Measurements from ENCODE around the gene CCDC57.
"Not testable (repeated sequence)": the region's sequence is repeated elsewhere in the genome, so short reads cannot be mapped to it uniquely, and the experiment has no call there.

The CCDC57 gene

DNA sequence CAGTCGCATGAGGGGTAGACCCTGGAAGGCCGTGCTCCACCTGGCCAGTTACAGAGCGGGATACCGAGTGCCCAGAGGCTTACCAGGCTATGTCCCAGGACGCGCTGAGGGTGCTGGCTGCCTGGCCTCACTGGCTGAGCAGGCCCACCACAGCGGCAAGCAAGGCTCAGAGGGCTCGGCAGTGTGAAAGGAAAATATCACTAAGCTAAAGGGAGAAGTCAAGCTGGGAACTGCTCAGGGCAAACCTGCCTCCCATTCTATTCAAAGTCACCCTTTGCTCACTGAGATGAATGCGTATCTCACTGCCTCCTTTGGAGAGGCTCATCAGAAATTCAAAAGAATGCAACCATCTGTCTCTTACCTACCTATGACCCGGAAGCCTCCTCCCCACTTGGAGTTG lies 37.4 kb downstream of the CCDC57 start:
- no peak for DNase-seq

DNA sequence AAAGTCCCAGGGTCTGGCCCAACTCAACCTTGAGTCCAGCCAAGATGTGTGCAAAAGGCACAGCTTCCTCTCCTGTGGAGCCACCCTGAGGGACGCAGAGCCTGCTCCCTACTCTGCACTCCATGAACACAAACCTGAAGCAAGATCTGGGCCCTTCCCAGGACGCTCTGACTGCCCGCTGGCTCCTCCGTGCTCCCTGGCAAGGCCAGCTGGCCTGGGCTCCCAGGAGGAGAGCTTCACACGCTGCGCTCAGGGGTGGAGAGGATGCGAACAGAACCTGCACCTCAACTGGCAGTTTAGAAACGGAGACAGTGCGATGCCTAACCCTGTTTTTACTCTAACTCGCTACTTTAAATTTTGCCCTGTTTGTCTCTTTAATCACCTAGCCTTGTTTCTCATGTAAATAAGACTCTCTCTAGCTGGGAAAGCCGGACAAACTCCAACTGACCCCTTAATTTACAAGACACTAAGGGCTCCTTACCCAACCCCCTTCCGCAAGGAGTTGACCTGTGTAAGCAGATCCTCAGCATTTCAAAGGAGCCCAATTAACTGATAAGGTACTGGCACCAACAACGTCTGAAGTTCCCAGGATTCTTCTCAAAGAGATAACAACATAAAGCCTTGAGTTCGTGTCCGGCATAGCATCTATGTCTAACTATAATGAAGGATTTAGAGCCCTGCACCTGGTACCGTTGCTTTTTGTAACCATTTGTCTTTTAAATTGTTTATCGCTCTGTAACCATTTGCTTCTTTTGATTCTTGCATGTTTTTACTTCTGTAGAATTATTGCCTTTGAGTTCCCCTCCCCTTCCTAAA lies 38.4 kb downstream of the CCDC57 start:
- DNase-seq, result not testable (repeated sequence)

DNA sequence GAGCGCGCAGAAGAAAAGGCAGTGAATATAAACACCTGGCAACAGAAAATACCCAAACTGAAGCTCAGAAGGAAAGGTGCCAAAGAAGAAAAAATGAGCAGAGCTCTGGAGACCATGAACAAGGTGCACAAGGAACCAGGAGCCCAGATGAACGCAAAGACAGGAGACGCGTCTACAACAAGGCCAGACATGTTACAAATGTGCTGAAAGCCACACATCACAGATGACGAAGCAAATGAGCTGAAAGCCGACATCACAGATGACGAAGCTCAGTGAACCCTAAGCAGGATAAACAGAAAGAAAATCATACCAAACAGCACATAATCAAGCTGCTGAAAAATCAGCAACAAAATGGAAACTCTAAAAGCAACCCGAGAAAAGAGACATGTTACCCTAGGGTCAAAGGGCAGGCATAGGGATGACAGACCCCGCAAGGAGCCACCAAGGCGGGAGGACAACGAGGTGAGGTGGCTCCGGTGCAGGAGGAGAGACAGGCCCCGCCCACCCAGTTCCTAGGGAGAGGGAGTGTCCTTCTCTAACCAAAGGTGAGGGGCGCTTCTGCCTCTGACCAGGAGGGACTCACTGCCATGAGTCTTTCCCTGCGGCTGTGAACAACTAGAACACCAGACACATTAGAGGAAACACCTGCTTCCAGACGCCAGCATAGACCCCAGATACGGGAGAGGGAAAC lies 39.1 kb downstream of the CCDC57 start:
- no peak for DNase-seq

DNA sequence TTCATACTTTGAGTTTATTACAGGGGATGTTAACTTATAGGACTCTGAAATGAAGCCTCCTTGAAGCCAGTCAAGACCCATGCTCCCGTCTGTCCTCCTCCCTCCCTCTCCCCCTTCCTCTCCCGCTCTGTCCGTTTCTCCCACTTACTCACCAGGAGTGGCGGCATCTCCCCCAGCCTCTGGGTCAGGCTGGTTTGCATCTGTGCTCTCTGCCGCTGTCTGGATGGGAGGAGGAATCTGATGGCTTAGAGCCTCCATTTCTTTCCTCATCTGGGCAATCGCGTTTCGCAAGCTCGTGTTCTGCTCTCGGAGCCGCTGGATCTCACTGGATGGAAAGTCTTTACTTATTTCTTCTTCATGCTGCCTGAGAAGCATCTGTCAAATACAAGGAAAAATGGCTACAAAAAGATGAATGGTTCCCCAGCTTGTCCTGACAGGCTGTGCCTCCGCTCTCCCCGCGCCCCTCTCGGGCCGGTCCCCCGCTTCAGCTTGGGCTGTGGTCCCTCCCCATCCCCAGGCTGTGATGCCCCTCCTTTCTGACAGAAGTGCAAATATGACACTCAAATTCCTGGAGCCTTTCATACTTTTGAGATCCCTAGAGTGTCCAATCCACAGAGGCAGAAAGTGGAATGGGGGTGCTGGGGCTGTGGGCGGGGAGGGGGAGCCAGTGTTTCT lies 40.0 kb downstream of the CCDC57 start:
- no peak for DNase-seq

DNA sequence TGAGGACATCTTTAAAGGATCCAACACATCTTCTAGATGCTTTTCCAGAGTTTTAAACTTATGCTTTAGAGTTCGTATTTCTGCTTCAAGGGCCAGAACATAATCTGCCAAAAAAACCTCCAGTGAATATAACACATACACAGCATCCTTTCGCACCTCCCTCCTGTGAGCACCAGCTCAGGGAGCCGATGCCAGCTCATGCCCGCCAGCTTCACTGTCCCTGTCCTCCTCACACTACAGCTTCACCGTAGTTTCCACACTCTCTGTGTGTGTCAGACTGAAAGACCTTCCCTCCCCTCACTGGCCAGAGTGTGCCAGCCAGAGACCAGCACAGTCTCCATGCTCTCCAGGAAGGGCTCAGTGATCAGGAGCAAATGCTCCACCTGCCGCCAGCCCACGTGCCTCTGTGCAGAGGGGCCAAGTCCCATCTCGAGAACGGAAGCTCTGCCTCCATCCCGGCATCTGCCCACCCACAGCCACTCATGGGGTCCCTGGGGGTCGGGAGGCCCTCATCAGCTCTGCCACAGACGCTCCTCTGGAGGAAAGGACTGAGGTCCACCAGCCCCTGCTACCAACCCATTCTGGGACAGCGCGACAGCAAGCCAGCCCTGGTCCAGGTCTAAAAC lies 40.8 kb downstream of the CCDC57 start:
- DNase-seq, result no peak

DNA sequence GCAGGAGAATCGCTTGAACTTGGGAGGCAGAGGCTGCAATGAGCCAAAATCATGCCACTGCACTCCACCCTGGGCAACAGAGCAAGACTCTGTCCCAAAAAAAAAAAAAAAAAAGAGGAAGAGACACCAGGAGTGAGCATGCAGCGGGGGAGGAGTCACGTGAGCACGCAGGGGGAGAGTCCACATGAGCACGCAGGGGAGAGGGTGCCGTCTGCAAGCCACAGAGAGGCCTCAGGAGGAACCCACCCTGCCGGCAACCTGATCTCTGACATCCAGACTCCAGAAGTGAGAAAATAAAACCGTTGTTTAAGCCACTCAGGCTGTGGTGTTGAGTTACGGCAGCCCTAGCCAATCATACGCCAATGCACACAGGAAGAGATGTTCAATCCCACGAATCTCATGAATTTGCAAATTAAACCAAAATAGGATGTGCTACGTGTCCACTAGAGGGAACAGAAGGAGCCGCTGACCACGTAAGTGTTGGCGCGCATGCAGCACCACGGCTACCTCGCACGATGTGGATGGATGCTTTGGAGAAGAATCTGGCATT lies 42.2 kb downstream of the CCDC57 start:
- DNase-seq, result no peak

DNA sequence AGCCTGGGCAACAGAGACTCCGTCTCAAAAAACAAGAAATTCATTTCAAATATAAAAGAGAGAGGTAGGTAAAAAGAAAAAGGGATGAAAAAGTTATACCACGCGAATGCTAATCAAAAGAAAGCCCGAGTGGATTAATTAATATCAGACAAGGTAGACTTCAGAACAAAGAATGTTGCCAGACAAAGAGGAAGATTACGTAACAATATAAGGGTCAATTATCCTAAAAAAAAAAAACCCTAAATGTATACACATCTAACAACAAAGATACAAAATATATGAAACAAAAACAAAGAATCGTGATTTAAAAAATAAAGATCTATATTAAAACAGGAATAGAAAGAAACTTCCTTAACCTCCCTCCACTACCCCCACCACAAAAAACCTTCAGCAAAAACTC lies 44.1 kb downstream of the CCDC57 start:
- DNase-seq, result no peak

DNA sequence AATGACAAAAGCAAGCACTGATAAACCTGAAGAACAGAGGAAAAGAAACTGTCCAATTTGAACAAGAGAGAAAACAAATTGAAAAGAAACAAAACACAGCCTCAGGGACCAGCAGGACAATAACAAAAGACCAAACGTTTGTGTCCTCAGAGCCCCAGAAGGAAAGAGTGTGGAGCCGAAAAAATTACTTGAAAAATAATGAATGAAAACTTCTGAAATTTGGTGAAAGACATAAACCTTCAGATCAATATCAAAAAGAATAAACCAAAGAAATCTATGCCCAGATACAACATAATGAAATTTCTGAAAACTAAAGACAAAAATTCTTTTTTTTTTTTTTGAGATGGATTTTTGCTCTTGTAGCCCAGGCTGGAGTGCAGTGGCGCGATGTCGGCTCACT lies 45.6 kb downstream of the CCDC57 start:
- DNase-seq, result no peak

DNA sequence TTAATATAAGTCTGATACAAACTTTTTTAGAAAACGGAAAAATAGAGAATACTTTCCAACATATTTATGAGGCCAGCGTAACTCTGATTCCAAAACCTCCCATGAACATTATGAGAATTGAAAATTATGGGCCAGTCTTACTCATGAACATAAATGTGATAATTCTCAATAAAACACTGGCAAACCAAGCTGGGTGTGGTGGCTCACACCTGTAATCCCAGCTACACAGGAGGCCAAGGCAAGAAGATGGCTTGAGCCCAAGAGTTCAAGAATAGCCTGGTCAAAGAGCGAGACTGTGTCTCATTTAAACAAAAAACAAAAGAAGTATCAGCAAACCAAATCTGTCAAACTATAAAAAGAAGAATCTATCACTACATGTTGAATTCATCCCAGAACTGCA lies 47.8 kb downstream of the CCDC57 start:
- no peak for DNase-seq

DNA sequence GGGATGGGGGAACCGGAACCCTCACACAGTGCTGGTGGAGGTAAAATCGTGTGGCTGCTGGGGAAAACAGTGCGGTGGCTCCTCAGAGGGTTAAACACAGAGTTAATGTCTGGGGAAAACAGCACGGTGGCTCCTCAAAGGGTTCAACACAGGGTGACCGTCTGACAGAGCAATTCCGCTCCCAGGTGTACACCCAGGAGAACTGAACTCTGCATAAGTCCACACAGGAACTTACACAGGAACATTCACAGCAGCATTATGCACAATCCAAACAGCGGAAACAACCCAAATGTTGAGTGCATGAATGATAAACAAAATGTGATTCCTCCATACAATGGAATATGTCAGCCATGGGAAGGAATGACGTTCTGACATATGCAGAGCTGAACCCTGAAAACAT lies 51.4 kb downstream of the CCDC57 start:
- DNase-seq, result no peak

DNA sequence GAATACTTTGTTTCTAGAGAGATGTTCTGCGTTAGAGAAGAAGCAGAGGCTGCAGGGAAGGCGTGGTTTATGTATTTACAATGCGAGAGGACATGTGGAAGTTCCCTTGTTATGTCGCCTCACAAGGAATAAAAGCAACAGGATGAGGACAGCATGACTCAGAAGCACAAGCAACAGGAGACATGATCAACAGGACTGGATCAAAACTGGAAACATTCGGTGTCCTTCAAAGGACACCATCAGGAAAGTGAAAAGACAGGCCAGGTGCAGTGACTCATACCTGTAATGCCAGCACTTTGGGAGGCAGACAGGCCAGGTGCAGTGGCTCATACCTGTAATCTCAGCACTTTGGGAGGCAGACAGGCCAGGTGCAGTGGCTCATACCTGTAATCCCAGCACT lies 52.6 kb downstream of the CCDC57 start:
- no peak for DNase-seq

DNA sequence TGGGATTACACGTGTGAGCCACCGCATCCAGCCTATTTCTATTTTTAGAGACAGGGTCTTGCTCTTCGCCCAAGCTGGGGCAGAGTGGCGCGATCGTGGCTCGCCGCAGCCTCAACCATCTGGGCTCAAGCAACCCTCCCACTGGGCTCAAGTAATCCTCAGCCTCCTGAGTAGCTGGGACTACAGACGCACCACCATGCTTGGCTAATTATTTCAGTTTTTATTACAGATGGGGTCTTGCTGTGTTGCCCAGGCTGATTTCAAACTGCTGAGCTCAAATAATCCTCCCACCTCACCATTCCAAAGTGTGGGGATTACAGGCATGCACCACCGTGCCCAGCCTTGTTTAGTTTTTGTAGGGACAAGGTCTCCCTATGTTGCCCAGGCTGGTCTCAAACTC lies 53.8 kb downstream of the CCDC57 start:
- no peak for DNase-seq

DNA sequence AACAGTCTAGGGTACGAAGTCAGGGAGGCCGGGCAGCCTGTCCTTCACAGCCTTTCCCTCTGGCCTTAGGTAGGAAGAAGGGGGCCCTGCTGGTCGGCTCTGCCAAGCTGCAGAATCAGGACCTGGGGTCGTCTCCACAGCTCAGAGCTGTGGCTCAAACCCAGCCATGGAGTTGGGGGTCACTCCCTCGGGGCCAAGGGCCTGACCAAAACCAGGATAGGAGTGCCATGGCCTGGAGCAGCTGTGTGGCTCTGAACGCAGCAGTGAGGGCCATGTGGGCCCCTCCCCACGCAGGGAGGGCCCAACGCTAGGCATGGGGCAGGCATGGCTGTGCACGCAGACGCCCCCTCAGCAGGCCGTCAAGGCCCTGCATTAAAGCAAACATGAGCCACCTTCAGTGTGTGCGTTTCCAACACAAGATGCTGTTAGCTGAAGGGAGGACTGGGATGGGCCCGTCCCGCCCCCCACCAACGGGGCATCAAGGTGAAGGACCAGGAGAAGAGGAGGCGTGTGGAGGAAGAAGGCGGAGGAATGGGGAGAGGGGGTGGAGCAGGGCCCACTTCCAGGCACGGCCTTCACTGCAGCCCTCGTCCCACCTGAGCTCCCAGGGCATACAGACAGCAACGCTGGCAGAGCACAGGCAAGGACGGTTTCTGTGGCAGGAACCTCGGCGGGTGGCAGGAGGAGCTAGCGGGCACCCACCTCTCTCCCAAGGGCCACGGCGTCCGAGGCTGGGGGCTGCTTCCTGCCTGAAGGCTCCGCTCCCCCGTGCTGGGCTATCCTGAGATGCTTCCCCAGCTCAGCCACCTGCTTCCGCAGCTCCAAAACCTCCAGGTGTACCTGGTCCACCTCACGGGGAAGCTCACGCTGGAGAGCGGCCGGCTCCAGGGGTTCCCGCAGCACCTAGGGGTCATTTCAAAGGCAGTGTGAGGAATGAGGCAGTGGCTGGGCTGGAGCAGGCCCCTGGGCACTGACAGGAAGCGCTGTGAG lies 55.3 kb downstream of the CCDC57 start:
- no peak for DNase-seq

DNA sequence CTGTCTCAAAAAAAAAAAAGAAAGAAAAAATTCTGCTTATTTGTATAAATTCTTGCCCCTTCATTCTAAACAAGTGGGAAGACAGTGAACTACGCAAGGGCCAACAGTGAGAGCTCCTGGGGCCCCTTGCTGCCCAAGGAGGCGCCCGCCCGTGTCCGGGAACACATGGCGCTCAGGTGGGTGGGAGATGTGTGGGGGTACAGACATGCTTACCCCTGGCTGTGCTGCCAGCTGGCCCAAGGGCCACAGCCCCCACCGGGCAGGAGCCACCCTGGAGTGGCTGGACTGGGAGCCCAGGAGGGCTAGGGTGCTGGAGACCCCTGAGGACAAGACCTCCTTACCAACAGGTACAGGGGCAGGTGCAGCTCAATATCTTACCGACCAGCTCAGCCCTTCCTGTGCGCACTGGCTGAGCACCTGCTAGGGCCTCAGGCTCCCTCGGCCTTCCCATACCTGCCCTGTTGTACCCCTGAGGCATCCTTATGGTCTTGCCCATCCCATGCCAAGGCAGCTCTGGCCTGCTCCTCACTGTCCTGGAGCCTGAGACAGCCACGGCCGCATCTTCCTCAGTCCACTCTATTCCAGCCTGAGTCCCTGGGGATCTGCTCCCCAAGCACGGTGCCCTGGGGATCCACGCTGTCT lies 56.2 kb downstream of the CCDC57 start:
- no peak for DNase-seq

DNA sequence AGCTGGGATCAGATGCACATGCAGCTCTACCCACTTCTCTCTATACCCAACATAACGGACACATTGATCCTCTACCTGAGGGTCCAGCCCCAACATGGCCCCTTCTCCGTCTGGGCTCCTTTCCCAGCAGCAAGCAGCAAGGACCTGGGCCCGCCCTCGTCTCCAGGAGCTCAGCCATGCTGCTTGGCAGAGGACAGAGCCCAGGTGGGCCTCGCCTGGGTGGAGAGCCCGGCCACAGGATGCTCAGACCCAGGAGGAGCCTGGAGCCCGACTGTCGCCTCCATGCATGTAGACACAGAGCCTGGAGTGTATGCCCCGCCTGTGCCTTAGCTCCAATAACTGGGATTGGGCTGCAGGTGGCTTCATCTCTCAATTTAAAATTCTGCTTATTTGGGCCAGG lies 57.0 kb downstream of the CCDC57 start:
- DNase-seq, result no peak

DNA sequence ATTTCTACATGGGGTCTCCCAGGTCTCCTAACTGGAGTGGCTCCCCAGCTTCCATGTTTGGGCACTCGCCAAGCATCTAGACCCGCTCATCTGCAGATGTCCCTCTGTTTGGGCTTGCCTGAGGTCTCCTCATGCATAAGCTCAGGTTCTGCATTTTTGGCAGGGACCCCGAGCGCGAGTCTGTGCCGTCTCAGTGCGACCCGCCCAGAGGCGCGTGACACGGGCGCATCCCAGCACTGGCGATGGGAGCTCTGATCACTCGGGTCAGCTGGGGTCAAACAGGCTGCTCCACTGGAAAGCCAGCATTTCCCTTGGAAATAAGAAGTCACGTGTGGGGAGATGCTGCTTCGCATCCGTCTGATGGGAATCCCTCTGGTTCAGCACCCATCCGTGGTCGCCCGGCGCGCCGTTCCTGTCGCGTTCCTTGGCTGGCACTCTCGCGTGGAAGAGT lies 57.7 kb downstream of the CCDC57 start:
- DNase-seq, result no peak

DNA sequence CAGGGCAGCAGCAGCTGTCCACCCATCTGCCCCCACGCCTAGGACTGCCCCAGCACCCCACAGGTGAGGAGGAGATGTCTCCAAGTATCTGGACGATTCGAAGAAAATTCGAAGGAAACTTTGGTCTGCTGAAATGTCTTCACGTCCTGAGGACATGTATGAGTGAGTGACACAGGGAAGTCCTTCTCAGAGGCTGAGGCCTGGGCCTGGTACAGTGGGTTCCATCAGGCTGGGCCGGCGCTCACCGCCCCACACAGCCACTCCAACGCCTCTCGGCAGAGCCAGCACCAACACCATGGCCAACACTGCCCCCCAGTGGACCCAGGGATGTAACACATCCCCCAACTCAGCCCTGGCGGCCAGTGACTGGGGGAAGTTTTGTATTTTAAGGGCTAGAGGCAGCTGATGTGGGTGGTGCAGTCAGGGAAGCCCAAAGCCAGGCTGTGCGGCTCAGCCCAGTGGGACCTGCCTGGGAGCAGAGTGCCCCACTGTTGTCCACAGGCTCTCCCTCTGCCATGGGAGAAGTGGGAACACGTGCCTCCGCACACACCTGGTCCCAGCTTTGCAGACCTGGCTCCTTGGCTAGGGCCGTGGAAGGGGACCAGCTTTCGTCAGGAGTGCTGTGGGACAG lies 58.8 kb downstream of the CCDC57 start:
- DNase-seq, result peak; percentile 65 to 71 (median 67)

DNA sequence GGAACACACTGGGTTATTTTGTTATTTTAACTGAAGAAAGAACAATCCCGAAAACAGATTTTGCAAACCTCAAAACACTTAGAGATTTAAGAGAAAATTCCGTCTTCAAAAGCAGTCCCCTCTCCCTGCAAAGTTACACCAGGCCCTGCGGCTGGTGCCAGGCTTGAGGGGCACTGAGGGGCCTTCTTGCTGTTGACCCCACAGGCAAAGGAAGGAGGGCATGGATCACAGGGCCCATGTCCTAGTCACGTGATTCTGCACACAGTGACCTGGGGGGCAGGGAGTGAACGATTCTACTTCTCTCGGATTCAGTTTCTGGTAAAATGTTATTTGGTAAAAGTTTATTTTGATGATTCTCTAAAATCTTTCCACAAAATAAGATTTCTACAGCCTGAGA lies 59.3 kb downstream of the CCDC57 start:
- no peak for DNase-seq

DNA sequence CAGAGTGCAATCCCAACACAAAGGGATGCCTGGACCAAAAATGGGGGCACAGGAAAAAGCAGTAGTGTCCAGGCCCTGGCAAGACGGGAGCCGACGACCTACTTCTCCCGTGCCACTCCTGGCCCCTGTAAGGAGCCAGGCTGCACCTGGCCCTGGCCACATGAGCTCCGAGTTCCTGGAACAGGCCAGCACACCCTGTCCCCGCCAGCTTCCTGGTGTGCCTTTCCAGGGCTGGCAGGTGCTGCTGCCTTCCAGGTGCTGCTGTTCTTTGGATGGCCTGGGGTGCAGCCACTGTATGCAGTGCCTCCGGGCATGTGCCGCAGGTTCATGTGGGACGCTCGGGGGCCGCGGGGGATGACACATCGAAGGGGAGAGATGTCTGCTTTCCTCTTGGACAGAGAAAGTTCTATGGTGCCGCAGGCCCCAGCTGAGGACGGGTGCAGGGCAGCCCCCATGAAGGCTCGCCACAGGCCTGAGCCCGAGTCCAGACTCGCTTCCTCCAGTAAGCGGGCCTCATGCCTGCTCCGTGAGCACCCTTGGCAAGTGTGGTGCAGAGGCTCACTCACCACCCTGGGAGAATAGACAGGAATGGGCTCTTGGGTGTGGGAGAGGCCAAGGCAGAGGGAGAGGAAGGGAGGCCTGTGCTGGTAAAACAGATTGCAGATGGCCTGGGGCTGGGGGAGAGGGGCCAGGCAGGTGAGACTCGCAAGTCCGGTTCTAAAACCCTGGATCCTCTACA lies 59.9 kb downstream of the CCDC57 start:
- no peak for DNase-seq

DNA sequence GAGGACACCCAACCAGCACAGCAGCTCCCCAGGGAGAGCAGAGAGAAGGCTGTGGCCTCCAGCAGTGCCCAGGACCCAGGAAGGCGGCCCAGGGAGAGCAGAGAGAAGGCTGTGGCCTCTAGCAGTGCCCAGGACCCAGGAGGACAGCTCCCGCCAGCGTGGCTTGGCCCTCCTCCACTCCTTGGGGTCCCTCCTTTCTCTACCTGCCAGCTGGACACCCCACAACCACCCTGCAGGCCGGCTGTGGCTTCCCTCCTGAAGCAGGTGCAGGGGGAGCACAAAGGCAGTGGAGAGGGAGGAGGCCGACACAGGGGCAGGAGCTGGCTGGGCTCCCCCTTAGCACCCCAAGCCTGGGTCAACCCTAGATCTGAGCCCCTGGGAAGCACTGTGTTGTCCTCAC lies 60.5 kb downstream of the CCDC57 start:
- no peak for DNase-seq

All from activated CD4-positive, CD25-positive, alpha-beta regulatory T cell (primary cell).